ENCODE measurements around the gene SEZ6L2. TPM values are rescaled to one million over a fixed set of nuclear protein-coding genes. Genes with fewer than 3 reads are reported as not detected.

SEZ6L2 gene
- total and polyA plus RNA-seq, 9 of the 15 experiments (the other 6 are each of a cell fraction or from before 2014, with no cell fraction given) = 0.10 to 2.1 (median 0.72) TPM

- BruUV-seq (replicated peaks) = no TSS peak
- no peak for FAIRE-seq
- Histone ChIP-seq H3K4me1 (replicated peaks in 1 of 2; ENCODE audit: control insufficient read depth in 2 of 2, insufficient read depth in 2 of 2, low read length in 2 of 2) (peaks cover 3 to 12% of the 10 kb centered on the region in 2 experiments; a peak in 2 of 5 replicates), H4K20me1 (replicated peaks; ENCODE audit: control insufficient read depth, insufficient read depth, low read length) (no peaks in the 10 kb centered on the region), H3K36me3 (ENCODE audit: control insufficient read depth, insufficient read depth, low read length) (peaks cover 55% of the 10 kb centered on the region), H3K4me3 (no peak overlapping the region), H3K27me3 (ENCODE audit: control insufficient read depth in 2 of 2, insufficient read depth in 2 of 2, low read length in 2 of 2) (no peaks in the 10 kb centered on the region), H3K9me3 (replicated peaks; ENCODE audit: control insufficient read depth, insufficient read depth, low read depth, low read length) (no peaks in the 10 kb centered on the region), H3K9ac (ENCODE audit: insufficient read depth in 1 of 2, low read depth in 2 of 2, low read length in 2 of 2) (no peak overlapping the region), H3K4me2 (ENCODE audit: insufficient read depth, low read length) (no peak overlapping the region), H2AFZ (ENCODE audit: low read depth, low read length) (no peak overlapping the region), H3K79me2 (ENCODE audit: control insufficient read depth, insufficient read depth, low read length) (peaks cover 12% of the 10 kb centered on the region), H3K9me1 (ENCODE audit: control insufficient read depth, insufficient read depth, low read length) (no peaks in the 10 kb centered on the region), H3K27ac (ENCODE audit: extremely low read depth, low read depth, low read length) (no peak overlapping the region)
- POLR2A ChIA-PET = interaction anchor here (0.9 to 1.1 kb wide), 2 partner anchors 19 to 32 kb away, joined by 3 to 4 read pairs; no protein-coding TSS in a partner anchor
- CTCF ChIA-PET (ENCODE audit: low intra/inter-chr PET ratio) = no interaction called here
- DNase-seq (ENCODE audit: extremely low read depth in 1 of 4, low spot score in 3 of 4) = no peak
- no peak for ATAC-seq
- in situ Hi-C loops (cut with MboI) (no loop called here), intact Hi-C loops (cut with micrococcal nuclease) (no loop called here)
- WGBS (ENCODE audit: insufficient coverage, low coverage, missing lambda C conversion rate) = 87% methylated on average over 6 of the region's 6 CpGs
- TF ChIP-seq CHAMP1 (IDR thresholded peaks at IDR 0.05) = no peak
- TF ChIP-seq ARID3A (IDR thresholded peaks at IDR 0.05; ENCODE audit: borderline replicate concordance, low read depth, low read length) = no peak
- TF ChIP-seq ZNF143 (CRISPR knock-in tag; IDR thresholded peaks at IDR 0.05) = no peak
- TF ChIP-seq ZKSCAN1 (IDR thresholded peaks at IDR 0.05; ENCODE audit: low read depth, low read length) = no peak
- no peak for TF ChIP-seq ZNF592 (IDR thresholded peaks at IDR 0.05)
- TF ChIP-seq ZNF347 (CRISPR knock-in tag; IDR thresholded peaks at IDR 0.05; ENCODE audit: low read depth) = no peak
Measured at GRCh38 chr16:29920288-29921033, 21.1 kb upstream of the SEZ6L2 start.

All from K562 (cell line).